HEK293 (cell line): ENCODE data around the gene WDR82.

ENCODE experiments used
- CTCF ChIA-PET: fragments of 350-600 bp; formaldehyde crosslinking; extraction: SDS; loops from one replicate; lab custom pipeline; 2021; ENCODE audit warnings: antibody characterized with exemption; lab: Yijun Ruan, JAX
- POLR2A ChIA-PET: fragments of 300-600 bp; formaldehyde crosslinking; extraction: SDS; loops from one replicate; lab custom pipeline; 2020; ENCODE audit warnings: antibody characterized with exemption, inconsistent platforms; lab: Yijun Ruan, JAX
- H3K27ac ChIP-seq: fragments of 200-500 bp; sonication (Bioruptor generic); 2 replicates; pipeline ENCODE4 v1.5.1; 2014; ENCODE audit warnings: low read depth, low read length, control low read depth, inconsistent platforms; ENCODE audit errors: extremely low read depth
- H3K36me3 ChIP-seq, 2 experiments: fragments of 200-500 bp in 1 of 2; sonication (Bioruptor generic) in 1 of 2; 1 replicate in 1 of 2; 2 replicates in 1 of 2; pipeline ENCODE4 v1.5.1; 2014 to 2017; ENCODE audit warnings: inconsistent platforms in 2 of 2, low read length in 2 of 2; ENCODE audit not compliant: control insufficient read depth in 2 of 2, insufficient read depth in 1 of 2
- H3K4me1 ChIP-seq: fragments of 200-500 bp; sonication (Bioruptor generic); 2 replicates; pipeline ENCODE4 v1.5.1; 2014; ENCODE audit warnings: mild to moderate bottlenecking, low read length, inconsistent platforms; ENCODE audit not compliant: control insufficient read depth, insufficient read depth
- H3K4me3 ChIP-seq: 2 replicates; pipeline ENCODE4 v1.5.1; 2011; ENCODE audit warnings: low read depth, mild to moderate bottlenecking, control low read depth, low read length, moderate library complexity
- H3K9me3 ChIP-seq: fragments of 200-500 bp; sonication (Bioruptor generic); 2 replicates; pipeline ENCODE4 v1.5.1; 2014; ENCODE audit warnings: low read depth, low read length, inconsistent platforms; ENCODE audit not compliant: control insufficient read depth, insufficient read depth
- GFI1B ChIP-seq: fragments of 450-650 bp; formaldehyde crosslinking; IDR thresholded peaks from 2 replicates; pipeline ENCODE4 v1.5.1; 2016; ENCODE audit warnings: missing biosample characterization, missing genetic modification characterization
- SCRT2 ChIP-seq: fragments of 450-650 bp; formaldehyde crosslinking; IDR thresholded peaks from 2 replicates; pipeline ENCODE4 v1.5.1; 2016; ENCODE audit warnings: missing biosample characterization, missing genetic modification characterization
- ZBTB1 ChIP-seq: fragments of 450-650 bp; formaldehyde crosslinking; IDR thresholded peaks from 2 replicates; pipeline ENCODE4 v1.5.1; 2016; ENCODE audit warnings: missing biosample characterization, missing genetic modification characterization
- ZBTB10 ChIP-seq: fragments of 450-650 bp; formaldehyde crosslinking; IDR thresholded peaks from 2 replicates; pipeline ENCODE4 v1.5.1; 2016; ENCODE audit warnings: missing biosample characterization, missing genetic modification characterization
- ZNF112 ChIP-seq: fragments of 450-650 bp; formaldehyde crosslinking; IDR thresholded peaks from 2 replicates; pipeline ENCODE4 v1.5.0; 2017; ENCODE audit warnings: missing biosample characterization, missing genetic modification characterization
- ZNF18 ChIP-seq: fragments of 450-650 bp; formaldehyde crosslinking; IDR thresholded peaks from 2 replicates; pipeline ENCODE4 v1.5.1; 2016; ENCODE audit warnings: missing biosample characterization, missing genetic modification characterization
- ZNF426 ChIP-seq: fragments of 450-650 bp; formaldehyde crosslinking; IDR thresholded peaks from 2 replicates; pipeline ENCODE4 v1.5.1; 2017; ENCODE audit warnings: missing biosample characterization, missing genetic modification characterization, mild to moderate bottlenecking, inconsistent platforms, moderate library complexity
- ZNF433 ChIP-seq: fragments of 450-650 bp; formaldehyde crosslinking; IDR thresholded peaks from 2 replicates; pipeline ENCODE4 v1.5.1; 2016; ENCODE audit warnings: missing biosample characterization, missing genetic modification characterization, low read depth
- ZNF510 ChIP-seq: fragments of 450-650 bp; formaldehyde crosslinking; IDR thresholded peaks from 2 replicates; pipeline ENCODE4 v1.5.1; 2018; ENCODE audit warnings: mild to moderate bottlenecking, missing genetic modification characterization, missing biosample characterization; ENCODE audit not compliant: insufficient replicate concordance
- ZNF521 ChIP-seq: fragments of 450-650 bp; formaldehyde crosslinking; IDR thresholded peaks from 2 replicates; pipeline ENCODE4 v1.5.1; 2017; ENCODE audit warnings: missing biosample characterization, mild to moderate bottlenecking, missing genetic modification characterization
- ZNF548 ChIP-seq: fragments of 450-650 bp; formaldehyde crosslinking; IDR thresholded peaks from 2 replicates; pipeline ENCODE4 v1.5.1; 2016; ENCODE audit warnings: missing biosample characterization, missing genetic modification characterization
- ZNF555 ChIP-seq: fragments of 450-650 bp; formaldehyde crosslinking; conservative IDR thresholded peaks from 2 replicates; pipeline ENCODE4 v1.5.1; 2017; ENCODE audit warnings: missing biosample characterization, mild to moderate bottlenecking, missing genetic modification characterization, inconsistent platforms
- ZNF76 ChIP-seq: fragments of 450-650 bp; formaldehyde crosslinking; IDR thresholded peaks from 2 replicates; pipeline ENCODE4; 2016; ENCODE audit warnings: low read depth, missing biosample characterization, missing genetic modification characterization, borderline replicate concordance
- ZSCAN30 ChIP-seq: fragments of 450-650 bp; IDR thresholded peaks from 2 replicates; pipeline ENCODE4 v1.5.1; 2018; ENCODE audit warnings: missing biosample characterization, mild to moderate bottlenecking, missing genetic modification characterization, moderate library complexity
- TF ChIP-seq, protein P1 (sequence below): fragments of 450-650 bp; formaldehyde crosslinking; optimal IDR thresholded peaks from 2 replicates; pipeline ENCODE3; 2016; ENCODE audit warnings: missing biosample characterization, mild to moderate bottlenecking, missing genetic modification characterization

WDR82 gene

DNA sequence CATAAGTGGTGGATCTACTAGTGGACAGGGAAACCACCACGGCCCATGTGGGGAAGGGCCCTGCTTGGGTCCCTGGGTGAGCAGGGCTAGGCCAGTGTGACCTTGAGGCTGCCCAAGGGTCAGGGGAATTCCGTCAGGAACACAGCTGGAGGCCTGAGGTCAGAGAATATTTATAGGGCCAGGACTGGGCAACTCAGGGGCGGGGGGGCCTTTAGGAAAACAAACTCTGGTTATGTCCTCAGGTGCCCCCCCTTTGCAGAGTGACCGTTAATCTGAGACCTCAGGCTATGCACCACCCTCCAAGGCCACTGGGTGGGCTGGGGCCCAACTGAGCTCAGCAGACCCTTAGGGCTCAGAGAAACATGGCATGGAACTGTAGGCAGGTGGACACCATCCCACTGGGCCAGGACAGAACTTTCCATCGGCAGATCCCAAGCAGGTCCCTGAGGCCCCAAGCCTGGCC is 42.0 kb downstream of the WDR82 start:
- peaks cover 0 to 15% of the 10 kb centered on the region in 2 experiments; a peak in 1 of 3 replicates for H3K36me3 ChIP-seq
- POLR2A ChIA-PET = interaction anchor here (0.7 kb wide), 1 partner anchor 100 kb away, joined by 3 read pairs; no protein-coding TSS in a partner anchor
- H3K27ac ChIP-seq = no peak overlapping the region
- CTCF ChIA-PET = interaction anchor here (0.6 to 3.2 kb wide), 4 partner anchors 12 to 103 kb away, joined by 3 to 23 read pairs (median 7); no protein-coding TSS in a partner anchor
- no peaks in the 10 kb centered on the region for H3K9me3 ChIP-seq
- no peak overlapping the region for H3K4me3 ChIP-seq
- H3K4me1 ChIP-seq = no peaks in the 10 kb centered on the region
- no peak for TF ChIP-seq ZNF555
- TF ChIP-seq, protein P1, sequence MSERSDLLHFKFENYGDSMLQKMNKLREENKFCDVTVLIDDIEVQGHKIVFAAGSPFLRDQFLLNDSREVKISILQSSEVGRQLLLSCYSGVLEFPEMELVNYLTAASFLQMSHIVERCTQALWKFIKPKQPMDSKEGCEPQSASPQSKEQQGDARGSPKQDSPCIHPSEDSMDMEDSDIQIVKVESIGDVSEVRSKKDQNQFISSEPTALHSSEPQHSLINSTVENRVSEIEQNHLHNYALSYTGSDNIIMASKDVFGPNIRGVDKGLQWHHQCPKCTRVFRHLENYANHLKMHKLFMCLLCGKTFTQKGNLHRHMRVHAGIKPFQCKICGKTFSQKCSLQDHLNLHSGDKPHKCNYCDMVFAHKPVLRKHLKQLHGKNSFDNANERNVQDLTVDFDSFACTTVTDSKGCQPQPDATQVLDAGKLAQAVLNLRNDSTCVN = no peak
- TF ChIP-seq, all 188 proteins: peak for 0

DNA sequence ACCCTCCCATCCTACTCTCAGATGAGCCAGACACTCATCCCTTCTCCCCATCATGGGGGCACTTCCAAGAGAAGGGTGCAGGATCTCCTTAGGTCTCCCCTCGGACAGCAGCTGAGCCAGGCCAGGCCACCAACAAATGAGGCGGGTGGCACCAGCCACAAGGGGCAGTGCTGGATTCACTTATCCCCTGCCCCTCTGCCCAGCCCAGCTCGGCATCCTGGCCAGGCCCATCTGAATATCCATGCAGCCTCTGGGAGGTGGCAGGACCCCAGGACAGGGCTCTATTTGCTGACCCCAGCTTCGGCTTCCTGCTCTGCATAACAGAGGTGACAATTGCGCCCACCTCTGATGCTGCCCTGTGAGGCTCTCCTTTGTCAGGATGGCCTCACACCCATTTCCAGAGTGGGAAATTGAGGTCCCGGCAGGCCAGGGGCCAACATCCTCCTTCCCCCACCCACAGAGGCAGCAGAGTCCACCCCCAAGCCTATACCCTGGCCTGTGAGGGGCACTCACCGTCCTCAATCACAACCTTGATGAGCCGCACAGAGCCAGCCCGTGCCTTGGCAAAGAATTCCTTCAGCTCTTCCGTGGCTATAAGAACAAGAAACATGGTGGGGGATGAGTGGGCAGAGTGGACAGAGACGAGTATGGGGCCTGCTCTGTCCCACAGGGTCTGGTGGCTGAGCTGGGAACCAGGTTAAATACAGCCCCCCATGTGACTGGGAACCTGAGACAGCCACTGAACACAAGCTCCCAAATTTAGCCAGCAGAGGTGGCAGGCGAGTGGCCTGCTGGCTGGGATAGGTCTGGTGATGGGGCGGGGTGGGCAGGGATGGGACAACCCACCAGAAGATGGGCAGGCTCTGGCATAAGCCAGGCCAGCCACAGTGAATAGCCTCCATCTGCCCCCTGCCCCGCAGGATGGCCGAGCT is 43.7 kb downstream of the WDR82 start:
- no peak overlapping the region for H3K4me3 ChIP-seq
- no peaks in the 10 kb centered on the region for H3K9me3 ChIP-seq
- no peak overlapping the region for H3K27ac ChIP-seq
- TF ChIP-seq ZBTB1 (tag by site-specific recombination) = no peak
- TF ChIP-seq ZNF548 (tag by site-specific recombination) = no peak
- no peak for TF ChIP-seq ZNF76
- no peak for TF ChIP-seq ZNF510 (tag by site-specific recombination)
- no peak for TF ChIP-seq ZNF433 (tag by site-specific recombination)
- no peak for TF ChIP-seq ZNF426 (tag by site-specific recombination)
- no peak for TF ChIP-seq ZNF521
- no peak for TF ChIP-seq ZNF18
- TF ChIP-seq ZNF112 = no peak
- no peak for TF ChIP-seq GFI1B (tag by site-specific recombination)
- TF ChIP-seq ZBTB10 (tag by site-specific recombination) = no peak
- TF ChIP-seq ZSCAN30 (tag by site-specific recombination) = no peak
- no peak for TF ChIP-seq SCRT2
- H3K36me3 ChIP-seq = peaks cover 0 to 32% of the 10 kb centered on the region in 2 experiments; a peak in 1 of 3 replicates
- ChIA-PET CTCF (interaction anchor here (0.6 to 3.0 kb wide), 5 partner anchors 14 to 1891 kb away, joined by 3 to 23 read pairs (median 3); no protein-coding TSS in a partner anchor), POLR2A (no interaction called here)
- H3K4me1 ChIP-seq = no peaks in the 10 kb centered on the region
